ENCODE results near the gene ASB10. TPM values are rescaled to one million over a fixed set of nuclear protein-coding genes. Genes with fewer than 3 reads are reported as not detected.

ASB10 gene
- total and polyA plus RNA-seq, 2 donors (not counting 1 experiment from before 2014, with no cell fraction given), result not detected

DNA sequence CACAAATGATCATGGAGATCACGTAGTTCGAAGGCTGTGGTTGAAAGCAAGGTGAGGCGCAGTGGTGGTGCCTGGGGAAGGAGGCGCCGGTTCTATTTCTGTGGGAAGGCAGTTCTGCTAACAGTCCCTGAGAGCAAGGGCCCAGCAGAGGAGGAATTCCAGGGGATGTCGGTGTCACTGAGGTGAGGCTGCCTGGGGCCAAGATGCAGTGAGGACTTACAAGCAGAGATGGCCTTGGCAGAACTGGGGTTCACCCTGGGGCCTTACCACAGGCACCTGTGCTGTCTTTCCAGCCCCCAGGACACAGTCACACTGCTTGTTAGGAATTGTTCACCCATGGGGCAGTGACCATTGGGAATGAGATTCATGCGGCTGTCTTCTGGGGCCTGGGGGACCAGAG is 46.2 kb downstream of the ASB10 start:
- Histone ChIP-seq H3K9me3 (ENCODE audit: control extremely low read depth in 1 of 3, control insufficient read depth in 2 of 3, insufficient read depth in 1 of 3, low read length in 2 of 3) (no peaks in the 10 kb centered on the region), H3K4me3 (ENCODE audit: control extremely low read depth in 1 of 5, extremely low read depth in 1 of 5, insufficient read depth in 1 of 5, low read depth in 2 of 5, low read length in 4 of 5) (no peak overlapping the region), H2AFZ (ENCODE audit: insufficient read depth, low read depth, low read length, poor library complexity, severe bottlenecking) (no peak overlapping the region), H3K27ac (ENCODE audit: low read length in 2 of 2) (no peak overlapping the region), H3K4me1 (ENCODE audit: control insufficient read depth in 2 of 2, insufficient read depth in 2 of 2, low read length in 2 of 2) (no peaks in the 10 kb centered on the region), H3K9ac (ENCODE audit: low read length) (no peak overlapping the region), H3K27me3 (replicated peaks in 1 of 4; ENCODE audit: control extremely low read depth in 1 of 4, control insufficient read depth in 3 of 4, insufficient read depth in 4 of 4, low read length in 3 of 4) (no peaks in the 10 kb centered on the region), H3K79me2 (ENCODE audit: control insufficient read depth, insufficient read depth, low read length) (no peaks in the 10 kb centered on the region), H4K20me1 (ENCODE audit: control insufficient read depth, insufficient read depth, low read length, poor library complexity, severe bottlenecking) (no peaks in the 10 kb centered on the region), H3K4me2 (replicated peaks; ENCODE audit: low read depth, low read length, poor library complexity, severe bottlenecking) (no peak overlapping the region), H3K36me3 (replicated peaks in 1 of 2; ENCODE audit: control extremely low read depth in 1 of 2, control insufficient read depth in 1 of 2, extremely low read depth in 1 of 2, insufficient read depth in 2 of 2, low read length in 1 of 2) (no peaks in the 10 kb centered on the region)
- H3K27ac Mint-ChIP-seq, result no peak overlapping the region
- no peaks in the 10 kb centered on the region for H3K9me3 Mint-ChIP-seq (ENCODE audit: insufficient read depth)
- no peak for DNase-seq
- H3K4me1 Mint-ChIP-seq, result no peaks in the 10 kb centered on the region
- CTCF ChIA-PET, result interaction anchor here (1.2 kb wide), 1 partner anchor 17 kb away, joined by 4 read pairs; no protein-coding TSS in a partner anchor
- H3K27me3 Mint-ChIP-seq, result no peaks in the 10 kb centered on the region
- intact Hi-C loops (cut with micrococcal nuclease), result no loop called here
- no peak for ATAC-seq (ENCODE audit: low read depth)
- TF ChIP-seq EZH2 (IDR thresholded peaks at IDR 0.05; ENCODE audit: borderline replicate concordance, insufficient read depth, low read depth, low read length, poor library complexity, severe bottlenecking), result no peak
- TF ChIP-seq, protein P1, sequence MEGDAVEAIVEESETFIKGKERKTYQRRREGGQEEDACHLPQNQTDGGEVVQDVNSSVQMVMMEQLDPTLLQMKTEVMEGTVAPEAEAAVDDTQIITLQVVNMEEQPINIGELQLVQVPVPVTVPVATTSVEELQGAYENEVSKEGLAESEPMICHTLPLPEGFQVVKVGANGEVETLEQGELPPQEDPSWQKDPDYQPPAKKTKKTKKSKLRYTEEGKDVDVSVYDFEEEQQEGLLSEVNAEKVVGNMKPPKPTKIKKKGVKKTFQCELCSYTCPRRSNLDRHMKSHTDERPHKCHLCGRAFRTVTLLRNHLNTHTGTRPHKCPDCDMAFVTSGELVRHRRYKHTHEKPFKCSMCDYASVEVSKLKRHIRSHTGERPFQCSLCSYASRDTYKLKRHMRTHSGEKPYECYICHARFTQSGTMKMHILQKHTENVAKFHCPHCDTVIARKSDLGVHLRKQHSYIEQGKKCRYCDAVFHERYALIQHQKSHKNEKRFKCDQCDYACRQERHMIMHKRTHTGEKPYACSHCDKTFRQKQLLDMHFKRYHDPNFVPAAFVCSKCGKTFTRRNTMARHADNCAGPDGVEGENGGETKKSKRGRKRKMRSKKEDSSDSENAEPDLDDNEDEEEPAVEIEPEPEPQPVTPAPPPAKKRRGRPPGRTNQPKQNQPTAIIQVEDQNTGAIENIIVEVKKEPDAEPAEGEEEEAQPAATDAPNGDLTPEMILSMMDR (IDR thresholded peaks at IDR 0.05), result no peak
- POLR2A ChIA-PET, result no interaction called here
- H3K4me3 Mint-ChIP-seq, result no peak overlapping the region
- 97% methylated on average over 7 of the region's 7 CpGs for WGBS (ENCODE audit: insufficient coverage)

DNA sequence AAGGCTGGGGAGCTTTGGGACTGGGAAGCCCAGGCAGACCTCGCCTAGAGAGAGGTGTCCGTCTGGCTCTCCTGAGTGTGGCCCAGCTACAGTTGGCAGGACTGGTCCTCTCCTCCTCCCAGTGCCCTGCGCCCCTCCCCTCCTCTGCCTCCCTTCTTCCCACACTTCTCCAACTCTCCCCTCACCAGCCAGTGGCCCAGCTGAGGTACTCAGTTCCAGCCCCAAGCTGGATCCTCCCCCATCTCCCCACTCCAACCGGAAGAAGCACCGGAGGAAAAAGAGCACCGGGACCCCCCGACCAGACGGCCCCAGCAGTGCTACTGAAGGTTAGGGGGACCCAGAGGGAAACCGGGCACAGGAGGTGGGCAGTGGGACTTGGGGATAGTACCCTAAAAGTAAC is 47.3 kb downstream of the ASB10 start:
- no peaks in the 10 kb centered on the region for H3K9me3 Mint-ChIP-seq (ENCODE audit: insufficient read depth)
- H3K4me3 Mint-ChIP-seq, result no peak overlapping the region
- Histone ChIP-seq H3K79me2 (ENCODE audit: control insufficient read depth, insufficient read depth, low read length) (no peaks in the 10 kb centered on the region), H3K4me2 (replicated peaks; ENCODE audit: low read depth, low read length, poor library complexity, severe bottlenecking) (no peak overlapping the region), H3K27ac (ENCODE audit: low read length in 2 of 2) (no peak overlapping the region), H3K4me3 (ENCODE audit: control extremely low read depth in 1 of 5, extremely low read depth in 1 of 5, insufficient read depth in 1 of 5, low read depth in 2 of 5, low read length in 4 of 5) (no peak overlapping the region), H2AFZ (ENCODE audit: insufficient read depth, low read depth, low read length, poor library complexity, severe bottlenecking) (no peak overlapping the region), H3K9ac (ENCODE audit: low read length) (no peak overlapping the region), H3K36me3 (replicated peaks in 1 of 2; ENCODE audit: control extremely low read depth in 1 of 2, control insufficient read depth in 1 of 2, extremely low read depth in 1 of 2, insufficient read depth in 2 of 2, low read length in 1 of 2) (no peaks in the 10 kb centered on the region), H3K9me3 (ENCODE audit: control extremely low read depth in 1 of 3, control insufficient read depth in 2 of 3, insufficient read depth in 1 of 3, low read length in 2 of 3) (no peaks in the 10 kb centered on the region), H3K4me1 (ENCODE audit: control insufficient read depth in 2 of 2, insufficient read depth in 2 of 2, low read length in 2 of 2) (no peaks in the 10 kb centered on the region), H4K20me1 (ENCODE audit: control insufficient read depth, insufficient read depth, low read length, poor library complexity, severe bottlenecking) (no peaks in the 10 kb centered on the region), H3K27me3 (replicated peaks in 1 of 4; ENCODE audit: control extremely low read depth in 1 of 4, control insufficient read depth in 3 of 4, insufficient read depth in 4 of 4, low read length in 3 of 4) (no peaks in the 10 kb centered on the region)
- WGBS (ENCODE audit: insufficient coverage), result 89% methylated on average over 3 of the region's 9 CpGs
- ChIA-PET POLR2A (no interaction called here), CTCF (interaction anchor here (0.6 to 1.2 kb wide), 2 partner anchors 16 to 31 kb away, joined by 3 read pairs; no protein-coding TSS in a partner anchor)
- ATAC-seq (ENCODE audit: low read depth) (no peak), DNase-seq (no peak)
- TF ChIP-seq, protein P1 (IDR thresholded peaks at IDR 0.05), result no peak
- no peak for TF ChIP-seq EZH2 (IDR thresholded peaks at IDR 0.05; ENCODE audit: borderline replicate concordance, insufficient read depth, low read depth, low read length, poor library complexity, severe bottlenecking)
- intact Hi-C loops (cut with micrococcal nuclease), result no loop called here
- no peaks in the 10 kb centered on the region for H3K27me3 Mint-ChIP-seq
- no peak overlapping the region for H3K27ac Mint-ChIP-seq
- no peaks in the 10 kb centered on the region for H3K4me1 Mint-ChIP-seq
